Mononuclear cell (primary cell): ENCODE measurements around the gene MYRFL. TPM values are rescaled to one million over a fixed set of nuclear protein-coding genes. Genes with fewer than 3 reads are reported as not detected.

Experiments
- H3K27me3 ChIP-seq: 2 replicates; pipeline ENCODE4 v1.6.0; 2011; ENCODE audit warnings: low read length, control low read depth; ENCODE audit not compliant: insufficient read depth
- H3K4me1 ChIP-seq: 2 replicates; pipeline ENCODE4 v1.5.1; 2011; ENCODE audit warnings: mild to moderate bottlenecking, low read length, control low read depth; ENCODE audit not compliant: insufficient read depth
- H3K4me3 ChIP-seq: 2 replicates; pipeline ENCODE4 v1.5.1; 2011; ENCODE audit warnings: mild to moderate bottlenecking, low read length, moderate library complexity
- H3K9me3 ChIP-seq: 2 replicates; pipeline ENCODE4 v1.5.1; 2011; ENCODE audit warnings: low read depth, mild to moderate bottlenecking, control low read depth, low read length
- total RNA-seq: library from RNA; depleted of rRNA; stranded (reverse); fragments of >200 nt; gene quantifications from one replicate; pipeline ENCODE4 v1.2.3, GENCODE V29; 2012

MYRFL gene
- total RNA-seq, 1 donor, result 0.10 TPM

GRCh38 chr12:69874606-69875005 is 49.6 kb downstream of the MYRFL start:
- Histone ChIP-seq H3K4me3 (no peak overlapping the region), H3K27me3 (no peaks in the 10 kb centered on the region), H3K4me1 (peaks cover 6% of the 10 kb centered on the region), H3K9me3 (no peaks in the 10 kb centered on the region)

- no peak overlapping the region for H3K4me3 ChIP-seq
- no peaks in the 10 kb centered on the region for H3K9me3 ChIP-seq
- H3K27me3 ChIP-seq, result no peaks in the 10 kb centered on the region
- H3K4me1 ChIP-seq, result peaks cover 6% of the 10 kb centered on the region
Measured at GRCh38 chr12:69875416-69875935, 50.4 kb downstream of the MYRFL start.

GRCh38 chr12:69879007-69879960 is 54.3 kb downstream of the MYRFL start:
- Histone ChIP-seq H3K4me3 (no peak overlapping the region), H3K27me3 (no peaks in the 10 kb centered on the region), H3K4me1 (no peaks in the 10 kb centered on the region), H3K9me3 (no peaks in the 10 kb centered on the region)

- no peaks in the 10 kb centered on the region for H3K4me1 ChIP-seq
- no peak overlapping the region for H3K4me3 ChIP-seq
- H3K27me3 ChIP-seq, result no peaks in the 10 kb centered on the region
- no peaks in the 10 kb centered on the region for H3K9me3 ChIP-seq
Measured at GRCh38 chr12:69880571-69880970, 55.5 kb downstream of the MYRFL start.

GRCh38 chr12:69881771-69882170 is 56.7 kb downstream of the MYRFL start:
- H3K4me3 ChIP-seq, result no peak overlapping the region
- H3K27me3 ChIP-seq, result no peaks in the 10 kb centered on the region
- H3K4me1 ChIP-seq, result peaks cover 4% of the 10 kb centered on the region
- no peaks in the 10 kb centered on the region for H3K9me3 ChIP-seq

- H3K9me3 ChIP-seq, result no peaks in the 10 kb centered on the region
- no peaks in the 10 kb centered on the region for H3K27me3 ChIP-seq
- H3K4me3 ChIP-seq, result no peak overlapping the region
- peaks cover 4% of the 10 kb centered on the region for H3K4me1 ChIP-seq
Measured at GRCh38 chr12:69884386-69884785, 59.4 kb downstream of the MYRFL start.

GRCh38 chr12:69885658-69886057 is 60.6 kb downstream of the MYRFL start:
- H3K4me1 ChIP-seq, result peaks cover 4% of the 10 kb centered on the region
- no peaks in the 10 kb centered on the region for H3K9me3 ChIP-seq
- no peak overlapping the region for H3K4me3 ChIP-seq
- H3K27me3 ChIP-seq, result no peaks in the 10 kb centered on the region

GRCh38 chr12:69886109-69886508 is 61.1 kb downstream of the MYRFL start:
- no peaks in the 10 kb centered on the region for H3K9me3 ChIP-seq
- H3K4me3 ChIP-seq, result no peak overlapping the region
- peaks cover 4% of the 10 kb centered on the region for H3K4me1 ChIP-seq
- no peaks in the 10 kb centered on the region for H3K27me3 ChIP-seq

- peaks cover 4% of the 10 kb centered on the region for H3K4me1 ChIP-seq
- H3K9me3 ChIP-seq, result no peaks in the 10 kb centered on the region
- H3K27me3 ChIP-seq, result no peaks in the 10 kb centered on the region
- H3K4me3 ChIP-seq, result no peak overlapping the region
Measured at GRCh38 chr12:69886715-69887114, 61.7 kb downstream of the MYRFL start.

GRCh38 chr12:69888901-69889300 is 63.9 kb downstream of the MYRFL start:
- H3K4me1 ChIP-seq, result peaks cover 4% of the 10 kb centered on the region

GRCh38 chr12:69894800-69895383 is 69.9 kb downstream of the MYRFL start:
- Histone ChIP-seq H3K4me3 (no peak overlapping the region), H3K27me3 (no peaks in the 10 kb centered on the region), H3K4me1 (no peaks in the 10 kb centered on the region), H3K9me3 (no peaks in the 10 kb centered on the region)

More at GRCh38 chr12:69888901-69889300, 63.9 kb downstream of the MYRFL start:
- Histone ChIP-seq H3K4me3 (no peak overlapping the region), H3K27me3 (no peaks in the 10 kb centered on the region), H3K9me3 (no peaks in the 10 kb centered on the region)

GRCh38 chr12:69896653-69897381 is 71.8 kb downstream of the MYRFL start:
- no peaks in the 10 kb centered on the region for H3K9me3 ChIP-seq
- H3K4me1 ChIP-seq, result peaks cover 8% of the 10 kb centered on the region
- H3K4me3 ChIP-seq, result no peak overlapping the region
- no peaks in the 10 kb centered on the region for H3K27me3 ChIP-seq

GRCh38 chr12:69897744-69898143 is 72.7 kb downstream of the MYRFL start:
- H3K9me3 ChIP-seq, result no peaks in the 10 kb centered on the region
- no peaks in the 10 kb centered on the region for H3K27me3 ChIP-seq
- H3K4me1 ChIP-seq, result peaks cover 8% of the 10 kb centered on the region
- H3K4me3 ChIP-seq, result no peak overlapping the region

GRCh38 chr12:69898236-69898635 is 73.2 kb downstream of the MYRFL start:
- Histone ChIP-seq H3K4me1 (peaks cover 8% of the 10 kb centered on the region), H3K4me3 (no peak overlapping the region), H3K9me3 (no peaks in the 10 kb centered on the region), H3K27me3 (no peaks in the 10 kb centered on the region)

GRCh38 chr12:69900720-69901131 is 75.7 kb downstream of the MYRFL start:
- no peak overlapping the region for H3K4me3 ChIP-seq
- H3K4me1 ChIP-seq, result peaks cover 8% of the 10 kb centered on the region
- H3K9me3 ChIP-seq, result no peaks in the 10 kb centered on the region
- no peaks in the 10 kb centered on the region for H3K27me3 ChIP-seq
